GM23338 (cell line): ENCODE data around the gene TFAP2A. TPM values are rescaled to one million over a fixed set of nuclear protein-coding genes. Genes with fewer than 3 reads are reported as not detected.

Experiments
- ATAC-seq: fragments of 200-7000 bp; cut with Tn5 transposase; 3 replicates; pipeline ENCODE4 v1.9.1; 2020
- DNase-seq: peaks from one replicate; pipeline ENCODE4 v3.0.0-alpha.2; 2015; ENCODE audit warnings: low spot score
- H2AFZ ChIP-seq: fragments of 200-600 bp; sonication (generic); 2 replicates; pipeline ENCODE4 v1.8.0; 2016; ENCODE audit warnings: antibody characterized with exemption, mild to moderate bottlenecking, moderate library complexity
- H3F3A ChIP-seq: fragments of 200-600 bp; sonication (generic); replicated peaks from 2 replicates; pipeline ENCODE4 v1.8.0; 2017; ENCODE audit warnings: antibody characterized with exemption, mixed run types, low read depth
- H3K27ac ChIP-seq: fragments of 200-600 bp; sonication (generic); 2 replicates; pipeline ENCODE4 v1.6.1; 2016; ENCODE audit warnings: low read depth
- H3K27me3 ChIP-seq: fragments of 200-600 bp; sonication (generic); 2 replicates; pipeline ENCODE4 v1.8.0; 2016; ENCODE audit warnings: mild to moderate bottlenecking, mixed run types, moderate library complexity; ENCODE audit not compliant: insufficient read depth
- H3K36me3 ChIP-seq: fragments of 200-600 bp; sonication (generic); 2 replicates; pipeline ENCODE4 v1.8.0; 2016; ENCODE audit warnings: mild to moderate bottlenecking; ENCODE audit not compliant: insufficient read depth
- H3K4me1 ChIP-seq: fragments of 200-600 bp; sonication (generic); 2 replicates; pipeline ENCODE4 v1.8.0; 2016; ENCODE audit warnings: mild to moderate bottlenecking, moderate library complexity; ENCODE audit not compliant: insufficient read depth
- H3K4me2 ChIP-seq: fragments of 200-600 bp; sonication (generic); 2 replicates; pipeline ENCODE4 v1.7.1; 2017; ENCODE audit warnings: mixed run types
- H3K4me3 ChIP-seq: fragments of 200-600 bp; sonication (generic); 2 replicates; pipeline ENCODE4 v1.6.1; 2016; ENCODE audit warnings: mixed run types
- H3K79me2 ChIP-seq: fragments of 200-600 bp; sonication (generic); replicated peaks from 2 replicates; pipeline ENCODE4 v1.8.0; 2017; ENCODE audit warnings: mild to moderate bottlenecking; ENCODE audit not compliant: insufficient read depth
- H3K9me2 ChIP-seq: fragments of 200-600 bp; sonication (generic); 2 replicates; pipeline ENCODE4 v1.8.0; 2017; ENCODE audit not compliant: insufficient read depth
- H4K20me1 ChIP-seq: fragments of 200-600 bp; sonication (generic); replicated peaks from 2 replicates; pipeline ENCODE4 v1.8.0; 2017; ENCODE audit warnings: mild to moderate bottlenecking; ENCODE audit not compliant: insufficient read depth
- H3K27ac Mint-ChIP-seq: 2 replicates; pipeline ENCODE4 v1.8.0; 2020; ENCODE audit warnings: inconsistent platforms, mild to moderate bottlenecking, moderate library complexity, mixed read lengths
- H3K27me3 Mint-ChIP-seq: 3 replicates; pipeline ENCODE4 v1.8.0; 2022; ENCODE audit warnings: low read depth, mild to moderate bottlenecking, moderate library complexity, mixed read lengths, inconsistent platforms; ENCODE audit not compliant: insufficient read depth, poor library complexity
- H3K36me3 Mint-ChIP-seq: 3 replicates; pipeline ENCODE4 v1.8.0; 2021; ENCODE audit warnings: low read depth, mild to moderate bottlenecking, inconsistent platforms, moderate library complexity, mixed read lengths
- H3K4me1 Mint-ChIP-seq: 3 replicates; pipeline ENCODE4 v1.8.0; 2020; ENCODE audit warnings: mild to moderate bottlenecking, inconsistent platforms, mixed read lengths
- H3K4me3 Mint-ChIP-seq: 3 replicates; pipeline ENCODE4 v1.8.0; 2021; ENCODE audit warnings: moderate library complexity, mild to moderate bottlenecking, inconsistent platforms, mixed read lengths
- H3K9me3 Mint-ChIP-seq: 3 replicates; pipeline ENCODE4 v1.8.0; 2020; ENCODE audit warnings: moderate library complexity, mild to moderate bottlenecking, inconsistent platforms, mixed read lengths
- CREB1 ChIP-seq: fragments of 250-450 bp; sonication (Bioruptor Pico); IDR thresholded peaks from 2 replicates; pipeline ENCODE4 v1.5.0; 2020; ENCODE audit warnings: low read depth, mild to moderate bottlenecking, moderate library complexity
- CTCF ChIP-seq, 2 experiments: fragments of 200-600 bp in 1 of 2; sonication (generic) in 1 of 2; conservative IDR thresholded peaks; 2 replicates each; pipeline versions ENCODE4 v1.5.1 to v1.6.1; 2016 to 2017; ENCODE audit warnings: antibody characterized with exemption in 2 of 2, low read depth in 2 of 2, mild to moderate bottlenecking in 2 of 2, moderate library complexity in 1 of 2
- ETS1 ChIP-seq: IDR thresholded peaks from 2 replicates; pipeline ENCODE4 v1.6.1; 2016; ENCODE audit warnings: antibody characterized with exemption
- EZH2 ChIP-seq: fragments of 200-600 bp; sonication (generic); IDR thresholded peaks from one replicate; pipeline ENCODE4 v1.8.0; 2017; ENCODE audit warnings: antibody characterized with exemption, mild to moderate bottlenecking, low read depth; ENCODE audit not compliant: unreplicated experiment
- NANOG ChIP-seq: IDR thresholded peaks from 2 replicates; pipeline ENCODE4 v1.6.1; 2016; ENCODE audit warnings: antibody characterized with exemption, borderline replicate concordance
- POLR2AphosphoS5 ChIP-seq: IDR thresholded peaks from 2 replicates; pipeline ENCODE4 v1.6.1; 2016; ENCODE audit warnings: antibody characterized with exemption, low read depth
- REST ChIP-seq: IDR thresholded peaks from one replicate; pipeline ENCODE4 v1.6.1; 2018; ENCODE audit warnings: antibody characterized with exemption; ENCODE audit not compliant: unreplicated experiment
- STAT1 ChIP-seq: IDR thresholded peaks from one replicate; pipeline ENCODE4 v1.6.1; 2016; ENCODE audit warnings: antibody characterized with exemption; ENCODE audit not compliant: unreplicated experiment
- ZNF114 ChIP-seq: fragments of 250-450 bp; sonication (Bioruptor Pico); IDR thresholded peaks from 2 replicates; pipeline ENCODE4 v1.5.0; 2020; ENCODE audit warnings: mild to moderate bottlenecking, moderate library complexity
- ZNF331 ChIP-seq: fragments of 250-450 bp; sonication (Bioruptor Pico); IDR thresholded peaks from 2 replicates; pipeline ENCODE4 v1.5.0; 2020; ENCODE audit warnings: low read depth, mild to moderate bottlenecking, moderate library complexity
- polyA plus RNA-seq: library from polyadenylated mRNA; unstranded; fragments of >200 nt; fragmentation: Nextera tagmentation; extraction: Ambion mirVana; gene quantifications from 2 replicates; pipeline ENCODE4 v1.2.1, GENCODE V29; 2016
- total RNA-seq: library from RNA; depleted of rRNA; stranded (reverse); fragments of >200 nt; shearing (Covaris generic); gene quantifications from 2 replicates; pipeline ENCODE4 v1.2.3, GENCODE V29; 2014

Gene TFAP2A
- total and polyA plus RNA-seq, 2 experiments from 2014 or later, result not detected

- peak; percentile 21 for ATAC-seq
- peaks cover 23% of the 10 kb centered on the region for H4K20me1 ChIP-seq
- H2AFZ ChIP-seq, result peak overlapping the region; percentile 45; the same call in 1 of the 2 replicates
- no peaks in the 10 kb centered on the region for H3K79me2 ChIP-seq
- peak overlapping the region; percentile 77 for H3K4me3 Mint-ChIP-seq
- H3K27ac ChIP-seq, result no peak overlapping the region
- H3K27me3 Mint-ChIP-seq, result peaks cover 93% of the 10 kb centered on the region
- H3K36me3 Mint-ChIP-seq, result no peaks in the 10 kb centered on the region
- peaks cover 46% of the 10 kb centered on the region for H3K4me1 Mint-ChIP-seq
- no peak for TF ChIP-seq ETS1
- TF ChIP-seq EZH2, result peak; percentile 94
- peaks cover 41% of the 10 kb centered on the region for H3F3A ChIP-seq
- H3K9me3 Mint-ChIP-seq, result peaks cover 3% of the 10 kb centered on the region; the same call in 2 of the 3 replicates
- no peak overlapping the region for H3K27ac Mint-ChIP-seq
- H3K4me3 ChIP-seq, result peak overlapping the region; percentile 55
- peak; percentile 62 for DNase-seq
- H3K9me2 ChIP-seq, result no peaks in the 10 kb centered on the region
- H3K4me2 ChIP-seq, result peak overlapping the region; percentile 79
- H3K36me3 ChIP-seq, result no peaks in the 10 kb centered on the region
- H3K27me3 ChIP-seq, result peaks cover 92% of the 10 kb centered on the region
- peaks cover 48% of the 10 kb centered on the region for H3K4me1 ChIP-seq
These were observed 10.5 kb upstream of the TFAP2A start for GRCh38 chr6:10425176-10425974.

GRCh38 chr6:10424040-10424439 is 9.2 kb upstream of the TFAP2A start:
- no peak for ATAC-seq
- Mint-ChIP-seq H3K27ac (no peak overlapping the region), H3K4me1 (peaks cover 47% of the 10 kb centered on the region), H3K4me3 (no peak overlapping the region), H3K9me3 (peaks cover 3% of the 10 kb centered on the region; the same call in 2 of the 3 replicates), H3K27me3 (peaks cover 98% of the 10 kb centered on the region), H3K36me3 (no peaks in the 10 kb centered on the region)
- Histone ChIP-seq H2AFZ (no peak overlapping the region), H3K27ac (no peak overlapping the region), H3K4me1 (peaks cover 58% of the 10 kb centered on the region), H3K4me3 (0 out of 2 replicates have a peak overlapping the region, but pooled peaks have one; percentile 28), H3K27me3 (peaks cover 100% of the 10 kb centered on the region), H3K79me2 (no peaks in the 10 kb centered on the region), H3K9me2 (no peaks in the 10 kb centered on the region), H3F3A (peaks cover 50% of the 10 kb centered on the region), H4K20me1 (peaks cover 25% of the 10 kb centered on the region), H3K36me3 (no peaks in the 10 kb centered on the region), H3K4me2 (peak overlapping the region; percentile 43; the same call in 1 of the 2 replicates)
- TF ChIP-seq POLR2AphosphoS5 (no peak), REST (no peak), NANOG (no peak), CTCF (conservative IDR thresholded peaks at IDR 0.05; ENCODE audit: low read depth in 2 of 2) (peak; percentile 20 to 44; a peak in 2 of 4 replicates), EZH2 (peak; percentile 46), ZNF331 (CRISPR knock-in tag) (no peak), ETS1 (no peak), STAT1 (no peak), ZNF114 (no peak), CREB1 (no peak)
- peak; percentile 68 for DNase-seq
